AG09319 (cell line): ENCODE measurements around the gene MAEA.

Experiments
- DNase-seq: peaks from one replicate; pipeline ENCODE4 v3.0.0-alpha.2; 2010; ENCODE audit warnings: low read depth; ENCODE audit errors: extremely low read depth
- CTCF ChIP-seq: IDR thresholded peaks from 2 replicates; pipeline ENCODE4 v1.5.1; 2011; ENCODE audit warnings: low read depth, mild to moderate bottlenecking, inconsistent platforms, low read length, moderate library complexity

The MAEA gene

GRCh38 chr4:1361431-1361830 is 71.7 kb downstream of the MAEA start:
- no peak for TF ChIP-seq CTCF
- DNase-seq, result no peak

- DNase-seq, result no peak
- no peak for TF ChIP-seq CTCF
These were observed 72.4 kb downstream of the MAEA start for GRCh38 chr4:1362046-1362445.

- no peak for DNase-seq
- TF ChIP-seq CTCF, result no peak
These were observed 72.8 kb downstream of the MAEA start for GRCh38 chr4:1362521-1362920.

GRCh38 chr4:1363513-1363912 is 73.8 kb downstream of the MAEA start:
- DNase-seq, result no peak
- TF ChIP-seq CTCF, result no peak

GRCh38 chr4:1364217-1364616 is 74.5 kb downstream of the MAEA start:
- no peak for DNase-seq
- TF ChIP-seq CTCF, result no peak

- DNase-seq, result no peak
- TF ChIP-seq CTCF, result no peak
These were observed 75.1 kb downstream of the MAEA start for GRCh38 chr4:1364748-1365147.

- no peak for TF ChIP-seq CTCF
- no peak for DNase-seq
These were observed 75.8 kb downstream of the MAEA start for GRCh38 chr4:1365271-1366178.
